HG03108 (cell line): ENCODE results near the gene MSH2.
A peak's percentile ranks its signal among the peaks of the same experiment; 100 is the strongest.

Experiments used
- ATAC-seq: cut with Tn5 transposase; IDR thresholded peaks from one replicate; pipeline ENCODE4 v1.9.1; 2021; ENCODE audit warnings: moderate library complexity; ENCODE audit not compliant: unreplicated experiment

MSH2 gene

DNA sequence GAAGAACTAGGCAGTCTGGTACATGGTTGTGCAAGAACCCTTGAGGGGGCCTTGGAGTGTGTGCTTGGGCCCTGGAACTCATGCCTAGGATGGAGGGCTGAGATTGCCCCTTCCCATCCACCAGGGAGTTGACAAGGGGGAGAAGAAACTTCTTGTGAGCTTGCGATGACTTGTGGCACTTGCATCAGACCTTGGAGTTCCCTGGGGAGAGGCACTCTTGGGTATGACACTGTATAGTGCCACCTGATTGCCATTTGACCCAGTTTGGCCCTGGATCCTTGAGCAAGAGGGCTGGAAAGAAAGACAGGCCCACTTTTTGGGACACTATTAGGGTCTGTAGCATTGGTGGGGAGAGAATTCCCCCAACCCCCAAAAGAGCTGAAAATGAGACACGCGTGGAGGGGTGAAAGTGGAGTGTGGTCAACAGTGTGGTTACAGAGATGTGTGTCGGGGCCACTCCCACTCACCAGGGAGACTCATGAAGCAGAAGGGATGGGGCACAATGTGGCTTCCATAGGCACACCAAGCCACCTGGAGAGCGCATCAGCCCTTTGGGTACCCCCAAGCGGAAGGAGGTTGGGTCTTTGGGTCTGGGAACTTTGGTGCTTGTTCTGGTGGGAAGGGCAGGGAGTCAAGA, 101.3 kb downstream of the MSH2 start:
- no peak for ATAC-seq

DNA sequence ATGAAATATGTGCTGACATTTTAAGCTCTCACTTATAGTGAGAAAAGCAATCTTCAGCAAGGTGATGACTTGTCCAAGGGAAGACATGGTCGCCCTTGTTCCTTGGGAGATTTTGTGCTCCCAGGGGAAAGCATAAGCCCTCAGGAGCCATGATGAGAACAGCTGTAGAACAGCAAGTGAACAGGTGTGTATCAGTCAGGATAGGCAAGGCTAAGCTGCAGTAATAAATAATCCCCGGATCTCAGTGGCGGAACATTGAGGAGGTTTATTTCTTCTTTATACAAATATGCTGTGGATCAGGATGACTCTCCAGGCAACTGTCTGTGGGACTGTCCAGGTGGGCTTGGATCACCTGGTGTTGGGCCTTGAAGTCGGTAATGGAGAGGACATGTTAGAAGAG, 103.1 kb downstream of the MSH2 start:
- ATAC-seq: no peak

DNA sequence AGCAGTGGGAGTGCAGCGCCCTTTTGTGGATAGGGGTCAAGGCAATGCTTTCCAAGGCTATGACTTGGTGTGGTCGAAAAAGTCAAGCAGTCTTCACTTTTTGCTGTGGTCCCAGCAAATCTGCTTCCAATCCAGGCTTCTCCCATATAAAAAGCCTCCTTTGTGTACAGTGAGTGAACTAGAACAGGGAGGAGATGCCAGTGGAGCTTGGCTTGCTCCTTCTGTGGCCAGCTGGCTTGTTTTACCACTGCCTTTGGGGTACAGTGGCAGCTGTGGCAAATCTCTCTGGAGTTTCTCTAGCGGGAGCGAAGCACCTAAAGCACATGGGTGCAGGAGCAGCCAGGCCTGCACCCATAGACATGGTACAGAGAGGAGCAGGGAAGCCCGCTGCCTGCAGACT, 103.5 kb downstream of the MSH2 start:
- no peak for ATAC-seq

DNA sequence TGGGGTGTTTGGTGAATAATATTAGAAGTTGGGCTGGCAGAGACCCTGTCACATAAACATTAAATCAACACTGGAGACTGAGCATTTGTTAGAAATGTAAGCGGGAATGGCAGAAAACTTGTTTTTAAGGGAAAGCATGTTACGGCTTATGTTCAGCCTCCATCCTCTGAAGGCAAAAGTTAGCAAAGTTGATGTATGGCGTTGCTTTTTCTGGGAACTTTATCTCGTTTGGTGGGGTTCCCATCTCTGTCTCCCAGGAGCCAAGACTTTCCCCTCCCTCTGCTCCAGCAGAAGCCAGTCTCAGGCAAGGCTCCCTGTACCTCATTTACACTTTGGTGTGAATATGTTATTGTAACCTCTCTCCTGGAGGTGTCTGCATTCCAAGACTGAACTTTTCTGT, 105.1 kb downstream of the MSH2 start:
- ATAC-seq: no peak

DNA sequence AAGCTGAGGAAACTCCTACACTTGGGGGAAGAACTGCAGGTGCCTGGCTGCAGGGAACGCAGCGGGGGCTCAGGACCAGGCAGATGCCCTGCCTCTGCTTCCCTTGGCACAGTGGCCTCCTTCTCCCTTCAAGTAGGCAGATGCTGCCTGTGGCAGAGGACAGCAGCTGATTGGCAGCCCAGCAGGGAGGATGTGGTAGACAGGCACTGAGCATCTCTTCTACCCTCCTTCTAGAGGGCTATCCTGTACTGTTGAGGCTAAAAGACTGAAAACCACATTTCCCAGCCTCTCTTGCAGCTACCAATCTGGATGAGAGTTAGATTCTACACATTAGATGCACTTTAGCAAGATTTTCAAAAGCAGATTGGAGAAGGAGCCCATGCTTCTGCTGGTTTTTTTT, 105.7 kb downstream of the MSH2 start:
- no peak for ATAC-seq

DNA sequence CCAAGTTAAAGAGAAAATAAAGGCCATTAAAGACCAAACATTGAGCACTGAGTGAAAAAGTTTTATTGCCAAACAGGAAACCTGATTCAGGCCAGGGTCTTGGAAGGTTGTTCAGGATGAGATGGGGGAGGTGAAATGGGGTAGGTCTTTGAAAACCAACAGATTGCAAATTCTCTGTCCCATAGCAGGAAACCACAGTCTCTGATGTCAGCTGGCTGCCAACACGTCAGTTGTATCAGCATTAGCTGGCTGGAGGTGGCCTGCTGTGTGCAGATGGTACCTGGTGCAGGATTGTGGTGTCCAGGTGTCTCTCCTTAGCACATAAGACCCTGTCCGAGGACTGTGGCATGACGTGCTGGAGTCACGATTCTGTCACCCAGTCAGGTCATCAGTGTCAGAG, 106.3 kb downstream of the MSH2 start:
- ATAC-seq: no peak

DNA sequence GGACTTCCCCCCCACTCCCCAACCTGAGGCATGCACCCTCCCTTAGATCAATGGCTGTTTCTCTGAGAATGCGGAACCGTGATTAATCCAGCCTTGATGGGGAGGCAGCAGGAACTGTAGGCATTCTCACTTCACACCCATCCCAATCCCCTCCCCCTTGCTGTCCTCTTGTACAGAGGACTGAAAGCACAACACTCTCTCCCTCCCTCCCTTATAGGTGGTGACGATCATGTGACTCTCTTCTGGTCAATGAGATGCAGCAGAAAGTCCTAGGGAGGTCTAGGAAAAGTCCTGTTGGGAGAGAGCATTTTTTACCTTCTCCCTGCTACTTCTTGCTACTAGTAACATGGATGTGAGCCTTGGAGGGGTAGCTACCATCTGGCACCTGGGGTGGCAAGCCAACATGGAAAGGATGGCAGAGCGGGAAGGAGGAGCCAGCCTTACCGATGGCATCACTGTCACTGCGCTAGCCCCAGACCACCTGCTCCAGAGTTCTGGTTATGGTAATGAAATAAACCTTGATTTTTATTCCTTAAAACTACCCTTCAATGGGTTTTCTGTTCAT, 106.9 kb downstream of the MSH2 start:
- ATAC-seq: no peak

DNA sequence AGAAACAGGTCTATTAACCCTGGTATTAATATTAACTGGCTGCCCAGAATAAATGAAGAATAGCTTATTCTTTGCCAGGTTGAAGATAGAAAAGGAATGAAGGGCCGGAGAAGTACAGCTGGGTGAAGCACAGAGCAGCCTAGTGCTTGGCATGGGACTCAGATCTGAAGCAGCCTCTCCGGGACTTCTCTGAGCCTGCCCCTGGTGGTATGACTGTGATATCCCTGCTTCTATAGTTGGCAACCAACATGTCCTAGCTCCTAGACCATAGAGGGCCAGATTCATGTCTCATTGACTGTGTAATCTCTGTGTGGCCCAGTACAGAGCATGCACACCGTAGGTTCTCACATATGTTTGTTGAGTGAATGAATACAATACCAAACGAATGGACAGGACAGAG, 107.8 kb downstream of the MSH2 start:
- no peak for ATAC-seq

DNA sequence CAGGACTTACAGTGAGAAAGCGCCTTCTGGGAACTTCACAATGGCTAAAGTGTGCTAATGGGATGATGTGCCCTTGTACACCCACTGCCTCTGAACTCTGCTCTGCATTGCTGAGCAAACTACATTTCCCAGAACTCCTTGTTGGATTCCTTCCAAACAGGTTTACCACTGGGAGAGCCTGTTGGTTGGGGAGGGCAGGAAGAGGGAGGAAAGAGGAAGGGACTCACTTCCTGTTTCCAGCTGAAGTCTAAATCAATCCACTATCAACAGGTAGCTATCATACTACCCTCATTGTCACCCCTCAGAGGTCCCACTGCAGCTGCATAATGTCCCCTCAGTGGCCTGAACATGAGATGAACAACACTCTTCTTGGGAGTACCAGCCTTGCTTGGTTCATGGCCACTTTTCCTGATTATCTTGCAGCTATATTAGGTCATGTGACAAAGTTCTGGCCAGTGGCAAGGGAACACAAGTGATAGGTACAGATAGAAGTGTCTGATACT, 109.7 kb downstream of the MSH2 start:
- no peak for ATAC-seq

DNA sequence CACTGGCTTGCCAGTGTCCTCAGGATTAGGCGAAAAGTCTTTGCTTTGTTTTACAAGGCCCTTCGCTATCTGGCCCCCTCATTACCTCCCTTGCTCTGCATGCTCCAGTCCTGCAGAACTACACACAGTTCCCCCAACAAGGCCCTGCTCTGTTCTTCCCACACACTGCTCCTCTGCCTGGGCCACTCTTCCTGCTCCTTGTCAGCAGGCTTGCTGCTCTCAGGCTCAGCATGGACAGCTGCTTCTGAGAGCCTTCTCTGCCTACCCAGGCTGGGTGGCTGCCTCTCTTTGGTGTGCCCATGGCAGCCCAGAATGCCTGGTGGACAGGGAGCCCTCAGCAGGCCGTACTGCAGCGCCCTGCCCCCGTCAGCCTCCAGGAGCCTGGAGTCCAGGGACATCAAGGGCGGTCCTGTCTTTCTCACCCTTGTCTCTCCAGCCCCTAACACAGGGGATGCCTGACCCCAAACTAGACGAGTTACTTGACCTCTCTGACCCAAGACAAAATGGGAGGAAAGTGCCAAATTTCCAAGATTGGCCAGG, 111.1 kb downstream of the MSH2 start:
- ATAC-seq: no peak

DNA sequence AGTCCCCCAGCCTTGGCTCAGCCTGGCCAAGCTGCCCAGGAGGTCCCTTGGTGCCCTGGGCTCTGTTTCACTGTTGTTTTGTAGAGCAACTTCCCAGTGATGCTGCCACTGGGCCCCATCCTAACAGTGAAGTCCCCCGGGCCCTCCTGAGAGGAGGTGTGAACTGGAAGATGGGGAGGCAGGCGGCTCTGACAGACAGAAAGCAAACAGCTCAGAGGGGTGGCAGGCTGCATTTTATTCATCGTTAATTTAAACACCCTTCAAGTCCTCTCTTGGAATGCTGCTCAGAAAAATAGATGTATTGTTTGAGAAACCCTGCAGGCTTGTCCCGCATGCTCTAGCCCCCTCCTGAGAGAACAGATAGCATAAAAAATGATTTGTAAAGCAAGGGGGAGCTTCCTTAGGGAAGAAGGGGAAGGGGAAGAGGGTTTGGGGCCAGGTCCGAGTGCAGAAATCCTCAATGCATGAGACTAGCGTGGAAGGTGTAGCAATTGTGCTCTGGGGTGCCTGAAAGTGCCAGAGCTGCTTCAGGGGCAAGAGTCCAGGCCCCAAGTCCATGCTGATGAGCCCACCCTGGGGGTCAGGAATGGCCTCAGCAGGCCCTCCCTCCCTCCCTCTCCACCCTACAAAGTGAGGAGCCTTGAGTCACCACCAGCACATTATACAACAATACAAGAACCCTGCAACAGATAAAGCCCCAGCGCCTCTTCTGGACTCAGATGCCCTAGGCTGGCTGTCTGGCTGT, 113.6 kb downstream of the MSH2 start:
- ATAC-seq: no peak

DNA sequence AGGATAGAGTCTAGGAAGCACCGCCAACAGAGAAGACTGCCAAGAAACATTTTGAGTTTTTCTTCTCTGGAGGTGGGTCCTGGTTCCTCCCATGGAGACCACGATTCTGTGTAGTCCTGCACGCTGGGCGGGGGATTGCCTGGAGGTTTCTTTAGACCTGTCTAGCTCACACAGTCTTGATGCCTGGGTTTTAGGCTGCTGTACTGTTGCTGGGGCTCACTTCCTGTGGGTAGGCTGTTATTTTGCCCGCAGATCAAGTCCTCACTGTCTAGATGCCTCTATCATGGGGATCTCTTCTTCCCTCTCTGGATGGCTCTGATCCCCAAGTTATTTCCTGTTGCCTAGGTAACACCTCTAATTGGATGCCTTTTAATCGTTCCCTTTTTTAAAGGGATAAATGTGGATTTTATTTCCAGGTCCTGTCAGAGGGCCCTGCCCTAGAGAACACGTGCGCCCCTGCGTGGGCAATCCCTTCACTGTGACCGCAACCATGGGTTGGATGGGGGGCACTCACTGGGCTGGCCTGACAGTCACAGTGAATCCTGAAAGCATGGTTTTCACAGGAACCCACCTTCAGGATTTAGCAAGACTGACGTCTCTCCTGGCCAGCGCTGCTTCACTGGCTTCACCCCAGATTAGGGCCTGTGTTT, 115.7 kb downstream of the MSH2 start:
- ATAC-seq: no peak

DNA sequence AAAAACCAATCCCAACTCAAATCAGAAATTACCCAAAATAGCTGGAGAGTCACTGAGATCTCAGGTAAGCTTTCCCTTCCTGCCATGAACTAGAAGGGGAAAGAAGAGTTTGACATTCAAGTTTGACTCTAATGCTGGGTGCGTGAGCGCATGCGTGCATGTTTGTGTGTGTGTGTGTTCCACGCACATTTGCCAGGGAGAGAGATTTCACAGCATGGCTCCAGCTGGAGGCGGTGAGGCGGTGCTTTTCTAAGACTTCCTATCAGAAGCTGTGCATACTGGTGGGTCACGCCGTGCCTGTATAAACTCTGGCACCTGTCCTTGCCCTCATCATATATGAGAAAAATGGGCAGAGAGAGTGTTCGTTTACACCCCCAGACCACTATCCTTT, 116.2 kb downstream of the MSH2 start:
- no peak for ATAC-seq

DNA sequence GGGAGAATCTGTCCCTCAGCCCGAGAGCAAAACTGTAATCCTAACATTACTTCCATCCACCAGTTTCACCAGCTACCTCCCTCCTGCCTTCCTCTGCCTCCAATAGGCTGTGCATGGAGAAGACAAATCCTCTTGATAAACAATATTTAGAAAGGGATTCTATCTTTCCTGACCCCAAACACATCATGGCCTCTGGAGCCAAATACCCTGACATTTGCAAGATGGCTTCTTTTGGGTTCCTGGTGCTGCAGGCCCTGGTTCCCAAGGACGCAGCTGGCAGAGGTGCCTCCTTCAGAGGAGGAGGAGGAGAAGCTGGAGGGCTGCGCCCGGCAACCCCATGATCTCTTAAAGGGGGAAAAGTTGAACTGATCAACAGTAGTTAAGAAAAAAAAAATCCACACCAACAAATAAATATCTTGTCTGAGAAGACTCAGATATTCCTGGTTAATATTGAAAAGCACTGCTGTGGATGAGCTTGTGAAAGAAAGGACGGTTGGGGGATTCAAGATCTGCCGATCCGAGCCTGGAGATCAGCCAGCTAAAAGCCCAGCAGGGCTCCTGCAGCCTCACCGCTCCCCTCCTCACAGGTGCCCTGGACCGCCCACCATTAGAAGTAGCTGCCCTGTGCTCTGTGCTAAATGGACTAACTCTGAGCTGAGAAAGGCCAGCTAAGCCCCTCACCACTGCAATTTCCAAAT, 116.8 kb downstream of the MSH2 start:
- ATAC-seq: no peak

DNA sequence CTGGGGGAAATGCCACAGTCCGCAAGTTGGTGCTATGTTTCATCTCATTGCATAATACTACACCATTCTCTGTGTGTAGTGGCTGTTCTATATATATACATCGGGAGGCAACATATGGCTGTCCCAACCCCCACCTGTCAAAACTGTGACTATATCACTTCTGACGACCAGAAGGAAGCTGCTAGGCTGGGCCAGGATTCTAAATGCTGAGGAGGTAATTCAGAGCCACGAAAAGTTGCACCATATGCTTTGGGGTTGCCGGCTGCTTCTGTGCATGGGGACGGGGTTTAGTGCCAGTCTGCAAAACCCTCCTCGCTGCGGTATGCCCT, 117.3 kb downstream of the MSH2 start:
- no peak for ATAC-seq

DNA sequence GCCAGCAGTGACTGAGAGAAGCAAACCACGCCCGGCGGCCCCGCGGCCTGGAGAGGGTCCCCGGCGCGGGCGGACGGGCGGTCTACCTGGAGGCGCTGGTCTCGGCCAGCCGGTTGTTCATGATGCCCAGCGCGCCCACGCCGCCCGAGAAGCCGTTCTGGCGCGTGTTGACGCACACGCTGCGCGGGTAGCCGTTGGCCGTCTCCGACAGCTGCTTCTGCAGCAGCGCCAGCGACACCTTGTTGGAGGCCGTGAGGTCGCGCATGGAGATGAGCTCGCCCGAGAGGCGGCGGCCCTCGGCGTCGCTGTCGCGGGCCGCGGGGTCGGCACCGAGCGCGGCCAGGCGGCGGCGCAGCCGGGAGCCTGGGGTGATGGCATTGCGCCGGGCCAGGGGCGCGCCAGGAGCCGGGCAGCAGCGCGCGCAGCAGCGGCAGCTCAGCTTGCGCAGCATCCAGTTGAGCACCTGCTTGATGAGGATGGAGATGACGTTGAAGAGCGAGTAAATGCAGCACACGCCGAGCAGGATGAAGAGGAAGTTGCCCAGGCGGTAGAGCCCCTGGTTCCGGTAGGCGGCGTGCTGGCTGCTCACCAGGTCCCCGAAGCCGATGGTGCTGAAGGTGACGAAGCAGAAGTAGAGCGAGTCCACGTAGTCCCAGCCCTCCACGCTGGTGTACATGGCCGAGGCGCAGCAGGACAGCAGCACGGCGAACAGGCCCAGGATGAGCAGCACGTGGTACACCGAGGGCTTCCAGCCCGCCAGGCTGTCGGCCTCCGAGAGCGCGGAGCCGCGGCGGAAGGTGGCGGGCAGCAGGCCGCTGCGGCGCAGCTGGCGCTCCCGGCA, 118.1 kb downstream of the MSH2 start:
- ATAC-seq: peak; percentile 72

DNA sequence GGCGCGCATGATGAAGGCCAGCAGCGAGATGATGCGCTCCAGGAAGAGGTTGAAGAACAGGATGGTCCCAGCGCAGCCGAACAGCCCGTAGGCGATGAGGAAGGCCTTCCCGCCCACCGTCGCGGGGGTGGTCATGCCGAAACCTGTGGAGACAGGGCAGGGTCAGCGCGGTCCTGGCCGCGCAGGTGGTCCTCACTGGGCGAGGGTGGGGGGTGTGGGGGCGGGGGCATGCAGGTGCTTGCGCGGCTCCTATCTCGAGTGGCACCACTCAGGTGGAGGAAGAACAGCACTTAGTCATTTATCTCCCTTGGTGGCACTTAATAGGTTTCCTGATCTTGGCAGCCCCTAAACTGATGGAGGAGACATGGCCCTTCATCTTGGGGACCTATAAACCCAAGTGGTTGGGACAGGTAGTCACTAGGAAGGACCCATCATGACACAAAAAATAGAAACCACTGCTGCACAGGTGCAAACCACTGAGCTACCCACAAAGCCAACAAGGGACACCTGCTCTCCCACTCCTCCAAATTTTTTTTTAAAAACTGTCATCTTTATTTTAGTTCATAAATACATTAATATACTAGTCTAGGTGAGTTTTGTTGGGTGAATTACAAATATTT, 118.8 kb downstream of the MSH2 start:
- no peak for ATAC-seq

DNA sequence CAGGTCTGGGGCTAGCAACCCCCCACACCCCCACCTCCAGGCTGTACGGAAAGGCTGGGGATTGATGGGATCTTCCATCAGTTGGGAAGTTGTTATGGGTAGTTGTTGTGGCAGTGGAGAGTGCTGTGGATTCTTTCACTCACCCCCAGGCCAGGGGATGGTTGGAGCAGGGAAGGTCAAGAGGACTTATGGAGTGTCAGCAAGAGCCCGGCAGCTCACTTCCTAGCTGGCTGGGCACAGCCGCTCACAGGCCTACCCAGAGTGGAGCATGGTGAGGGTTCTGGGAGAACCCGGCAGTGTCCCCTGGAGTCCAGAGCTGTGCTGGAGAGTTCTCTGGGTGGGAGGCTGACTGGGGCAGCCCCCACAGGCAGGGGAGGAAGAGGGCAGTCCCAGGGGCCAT, 122.2 kb downstream of the MSH2 start:
- ATAC-seq: no peak

DNA sequence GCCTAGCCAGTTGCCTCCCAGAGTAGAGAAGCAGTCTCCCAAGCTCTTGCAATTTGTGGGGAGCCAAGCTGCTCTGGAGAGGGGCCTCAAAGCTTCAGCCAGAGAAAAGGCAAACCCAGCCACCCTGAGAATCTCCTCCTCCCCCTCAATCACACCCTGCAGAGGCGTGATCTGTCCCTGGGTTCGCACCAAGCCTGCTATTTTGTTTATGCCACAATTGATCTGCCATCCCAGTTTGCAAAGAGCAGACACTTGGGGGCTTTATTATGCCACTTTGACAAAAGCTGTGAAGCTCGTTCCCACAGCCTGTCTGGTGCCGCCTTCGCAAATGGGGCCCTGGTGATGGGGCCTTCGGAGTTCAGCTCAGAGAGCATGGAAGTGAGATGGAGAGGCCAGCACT, 125.5 kb downstream of the MSH2 start:
- no peak for ATAC-seq

DNA sequence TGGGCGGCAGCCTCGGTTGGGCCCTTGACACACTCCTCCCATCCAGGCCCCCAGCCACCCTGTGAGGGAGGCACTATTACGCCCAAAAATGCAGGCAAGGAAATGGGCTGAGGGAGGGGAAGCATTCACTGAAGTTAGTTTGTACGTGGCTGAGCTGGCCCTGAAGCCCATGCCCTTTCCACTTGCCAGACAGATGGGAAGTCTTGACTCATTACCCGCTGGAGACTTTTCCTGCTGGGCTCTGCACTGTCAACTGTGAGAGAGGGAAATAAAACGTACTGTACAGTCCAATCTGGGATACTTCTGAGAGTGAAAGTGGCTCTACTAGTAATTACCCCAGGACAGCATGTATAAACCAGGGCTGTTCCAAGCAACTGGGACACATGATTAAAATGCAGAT, 125.9 kb downstream of the MSH2 start:
- ATAC-seq: no peak
